Measurements from ENCODE around the gene NXPE1.

GRCh38 chr11:114569801-114570200 is 10.1 kb upstream of the NXPE1 start:
- TF ChIP-seq CTCF (conservative IDR thresholded peaks at IDR 0.05; ENCODE audit: low read depth in 2 of 2) (no peak), EZH2phosphoT487 (IDR thresholded peaks at IDR 0.05; ENCODE audit: unreplicated experiment) (no peak), CREB1 (CRISPR knock-in tag; IDR thresholded peaks at IDR 0.05; ENCODE audit: low read depth) (no peak), EZH2 (IDR thresholded peaks at IDR 0.05; ENCODE audit: low read depth, unreplicated experiment) (no peak), NANOG (IDR thresholded peaks at IDR 0.05; ENCODE audit: borderline replicate concordance) (no peak), ZNF114 (CRISPR knock-in tag; IDR thresholded peaks at IDR 0.05) (no peak), ZNF462 (CRISPR knock-in tag; IDR thresholded peaks at IDR 0.05) (no peak), JUNB (IDR thresholded peaks at IDR 0.05; ENCODE audit: unreplicated experiment) (no peak)

Measured in GM23338 (cell line).